Spleen (tissue), 11 donors: ENCODE measurements around the gene ENOX1. TPM values are rescaled to one million over a fixed set of nuclear protein-coding genes. Genes with fewer than 3 reads are reported as not detected.

Experiments
- DNase-seq: peaks from one replicate; pipeline ENCODE4 v3.0.0-alpha.2; 2020
- H3K27ac ChIP-seq, 8 donors: fragments of 200-600 bp; sonication (generic) in 7 of 8; 1 replicate in 4 of 8; 2 replicates in 4 of 8; pipeline versions ENCODE4 v1.5.0 to v1.8.0; 2016 to 2021; ENCODE audit warnings: inconsistent platforms in 4 of 8, mild to moderate bottlenecking in 4 of 8, moderate library complexity in 1 of 8
- H3K27me3 ChIP-seq, 7 donors: fragments of 200-600 bp; sonication (generic) in 6 of 7; replicated peaks in 1 of 7; 1 replicate in 4 of 7; 2 replicates in 3 of 7; pipeline versions ENCODE4 v1.5.0 to v1.8.0; 2016 to 2021; ENCODE audit warnings: inconsistent platforms in 3 of 7, mild to moderate bottlenecking in 1 of 7
- H3K36me3 ChIP-seq, 6 donors: fragments of 200-600 bp; sonication (generic) in 5 of 6; 1 replicate in 4 of 6; 2 replicates in 2 of 6; pipeline versions ENCODE4 v1.5.0 to v1.8.0; 2016 to 2021; ENCODE audit warnings: inconsistent platforms in 2 of 6
- H3K4me1 ChIP-seq, 6 donors: fragments of 200-600 bp; sonication (generic) in 5 of 6; 1 replicate in 3 of 6; 2 replicates in 3 of 6; pipeline versions ENCODE4 v1.5.0 to v1.8.0; 2016 to 2021; ENCODE audit warnings: inconsistent platforms in 3 of 6
- H3K4me3 ChIP-seq, 8 donors: fragments of 200-600 bp; sonication (generic) in 7 of 8; 1 replicate in 4 of 8; 2 replicates in 4 of 8; pipeline versions ENCODE4 v1.5.0 to v1.8.0; 2016 to 2021; ENCODE audit warnings: inconsistent platforms in 4 of 8, mild to moderate bottlenecking in 4 of 8, moderate library complexity in 2 of 8
- H3K9me3 ChIP-seq, 8 donors: fragments of 200-600 bp; sonication (generic) in 7 of 8; 1 replicate in 4 of 8; 2 replicates in 4 of 8; pipeline versions ENCODE4 v1.5.0 to v1.8.0; 2016 to 2021; ENCODE audit warnings: inconsistent platforms in 4 of 8
- CTCF ChIP-seq, 11 experiments: fragments of 200-600 bp in 7 of 11; fragments of 450-650 bp in 4 of 11; sonication (generic) in 4 of 11; IDR thresholded peaks in 8 of 11; conservative IDR thresholded peaks in 3 of 11; 1 replicate in 7 of 11; 2 replicates in 4 of 11; pipeline versions ENCODE4 v1.4.0 to v1.8.0; 2016 to 2021; ENCODE audit warnings: antibody characterized with exemption in 11 of 11, inconsistent platforms in 4 of 11, mild to moderate bottlenecking in 1 of 11
- POLR2A ChIP-seq, 3 donors: fragments of 450-650 bp; IDR thresholded peaks; one replicate each; pipeline ENCODE4 v1.5.1; 2017; ENCODE audit warnings: antibody characterized with exemption in 3 of 3, mild to moderate bottlenecking in 1 of 3
- POLR2AphosphoS5 ChIP-seq, 3 donors: sonication (generic); formaldehyde crosslinking; IDR thresholded peaks; one replicate each; pipeline ENCODE4 v1.5.1; 2017; ENCODE audit warnings: antibody characterized with exemption in 3 of 3
- WGBS, 5 donors: extraction: QIAGEN DNeasy Blood & Tissue Kit in 3 of 5; methylation state at CpG; one replicate each; pipeline versions ENCODE4 v1.1.5 to v1.1.7; 2013 to 2018; 5-methylcytosine and 5-hydroxymethylcytosine counted together
- intact Hi-C: fragments of 100-400 bp; cut with DNase I; formaldehyde crosslinking; loops from one replicate; pipeline ENCODE4 v1.15.0; 2023; ENCODE audit warnings: low total_unique reads
- polyA plus RNA-seq, 3 donors: library from polyadenylated mRNA; stranded (reverse); fragments of 200-250 nt; gene quantifications; one replicate each; pipeline ENCODE4 v1.2.1, GENCODE V29; 2013
- total RNA-seq, 7 donors: library from RNA; depleted of rRNA in 3 of 7; stranded (reverse); fragments of >200 nt in 3 of 7; fragmentation: NEBNext Ultra II Directional in 4 of 7; extraction: Animal tissue kit (Norgen Biotek cat#: 25700) in 4 of 7; gene quantifications; one replicate each; pipeline versions ENCODE4 v1.1.0 to v1.2.1, GENCODE V29; 2016 to 2021
- donor health status: healthy with polysubstance abuse.
- donor health status: DM: no; HTN: no; CAD: no; lungs with moderate emphysema.
- donor health status: DM: no; HTN: no; CAD: no.
- donor health status: Bipolar disorder and iron deficiency.
- donor health status: healthy.
- donor health status: DM: no; HTN: no; CAD: no.
- donor health status: DM: yes; HTN: yes; CAD: no.

Gene ENOX1
- total and polyA plus RNA-seq, 10 donors: 0.42 to 1.3 (median 0.54) TPM; not detected in 1

GRCh38 chr13:43652760-43653159, 134.0 kb downstream of the ENOX1 start:
- intact Hi-C loops: no loop called here
- WGBS, 5 donors: 86 to 98% (median 90%) methylated on average over 3 of the region's 3 CpGs
- H3K27ac ChIP-seq: no peak overlapping the region
- no peaks in the 10 kb centered on the region for H3K27me3 ChIP-seq
- H3K4me3 ChIP-seq: no peak overlapping the region
- DNase-seq: no peak
- no peaks in the 10 kb centered on the region for H3K4me1 ChIP-seq
- no peak for TF ChIP-seq CTCF (IDR thresholded peaks at IDR 0.05 in 8 of 11, conservative IDR thresholded peaks at IDR 0.05 in 3 of 11)
- no peak for TF ChIP-seq POLR2AphosphoS5 (IDR thresholded peaks at IDR 0.05)
- TF ChIP-seq POLR2A (IDR thresholded peaks at IDR 0.05): no peak
- no peaks in the 10 kb centered on the region for H3K9me3 ChIP-seq
- no peaks in the 10 kb centered on the region for H3K36me3 ChIP-seq

GRCh38 chr13:43650882-43651281, 135.9 kb downstream of the ENOX1 start:
- WGBS, 5 donors: 74 to 88% (median 82%) methylated on average over 4 of the region's 4 CpGs
- Histone ChIP-seq H3K4me3 (no peak overlapping the region), H3K36me3 (no peaks in the 10 kb centered on the region), H3K9me3 (no peaks in the 10 kb centered on the region), H3K27ac (no peak overlapping the region), H3K4me1 (no peaks in the 10 kb centered on the region), H3K27me3 (no peaks in the 10 kb centered on the region)
- no peak for DNase-seq
- no peak for TF ChIP-seq CTCF (IDR thresholded peaks at IDR 0.05 in 8 of 11, conservative IDR thresholded peaks at IDR 0.05 in 3 of 11)
- intact Hi-C loops: no loop called here

- Histone ChIP-seq H3K4me3 (no peak overlapping the region), H3K4me1 (no peaks in the 10 kb centered on the region), H3K36me3 (no peaks in the 10 kb centered on the region), H3K9me3 (no peaks in the 10 kb centered on the region), H3K27ac (no peak overlapping the region), H3K27me3 (no peaks in the 10 kb centered on the region)
- no peak for DNase-seq
- WGBS, 5 donors: 77 to 91% (median 84%) methylated on average over 5 of the region's 5 CpGs
- intact Hi-C loops: no loop called here
- TF ChIP-seq POLR2A (IDR thresholded peaks at IDR 0.05): no peak
- TF ChIP-seq POLR2AphosphoS5 (IDR thresholded peaks at IDR 0.05): no peak
- TF ChIP-seq CTCF (IDR thresholded peaks at IDR 0.05 in 8 of 11, conservative IDR thresholded peaks at IDR 0.05 in 3 of 11): no peak
Observed at GRCh38 chr13:43648733-43649132, 138.0 kb downstream of the ENOX1 start.

- Histone ChIP-seq H3K27me3 (no peaks in the 10 kb centered on the region), H3K9me3 (no peaks in the 10 kb centered on the region), H3K4me3 (no peak overlapping the region), H3K4me1 (no peaks in the 10 kb centered on the region), H3K27ac (no peak overlapping the region), H3K36me3 (no peaks in the 10 kb centered on the region)
- DNase-seq: no peak
- TF ChIP-seq CTCF (IDR thresholded peaks at IDR 0.05 in 8 of 11, conservative IDR thresholded peaks at IDR 0.05 in 3 of 11): no peak
- TF ChIP-seq POLR2AphosphoS5 (IDR thresholded peaks at IDR 0.05): no peak
- TF ChIP-seq POLR2A (IDR thresholded peaks at IDR 0.05): no peak
- WGBS, 5 donors: 34 to 51% (median 38%) methylated on average over 2 of the region's 2 CpGs
- intact Hi-C loops: no loop called here
Observed at GRCh38 chr13:43647471-43647870, 139.3 kb downstream of the ENOX1 start.
